UCSD-AML1 (cell line): ENCODE results near the gene CDC20B.
A peak's percentile ranks its signal among the peaks of the same experiment; 100 is the strongest.
"Not testable (repeated sequence)": the region's sequence is repeated elsewhere in the genome, so short reads cannot be mapped to it uniquely, and the experiment has no call there.

Source experiments
- DNase-seq: peaks from one replicate; lab custom pipeline; 2025; ENCODE audit not compliant: unreplicated experiment; lab: John Stamatoyannopoulos, UW

The CDC20B gene

DNA sequence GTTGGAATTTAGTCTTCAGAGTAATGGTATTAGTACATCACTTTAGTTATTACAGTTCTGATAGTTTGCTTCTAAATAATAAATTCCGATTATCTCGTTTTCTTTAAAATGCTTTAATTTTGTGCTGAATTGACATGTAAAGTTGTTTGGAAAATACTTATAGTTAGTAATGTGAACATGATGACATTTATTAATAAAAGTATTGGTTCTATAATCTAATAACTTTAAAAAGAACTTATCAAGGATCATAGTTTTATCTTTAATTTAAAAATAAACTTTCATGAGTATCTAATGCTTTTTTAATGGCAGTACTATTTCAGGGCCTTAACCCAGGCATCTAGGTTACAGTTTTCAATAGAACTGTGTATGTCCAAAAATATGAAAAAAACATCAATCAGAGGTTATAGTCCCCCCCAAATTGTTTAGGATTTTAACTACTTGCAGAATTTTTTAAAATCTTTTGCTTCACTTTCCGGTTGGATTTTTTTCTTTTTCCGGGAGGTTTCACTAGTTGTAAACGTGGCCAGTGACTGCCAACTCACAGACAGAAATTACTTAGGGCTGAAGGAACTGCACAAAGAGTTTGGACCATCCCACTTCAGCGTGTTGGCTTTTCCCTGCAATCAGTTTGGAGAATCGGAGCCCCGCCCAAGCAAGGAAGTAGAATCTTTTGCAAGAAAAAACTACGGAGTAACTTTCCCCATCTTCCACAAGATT lies 12.3 kb downstream of the CDC20B start:
- DNase-seq: no peak

DNA sequence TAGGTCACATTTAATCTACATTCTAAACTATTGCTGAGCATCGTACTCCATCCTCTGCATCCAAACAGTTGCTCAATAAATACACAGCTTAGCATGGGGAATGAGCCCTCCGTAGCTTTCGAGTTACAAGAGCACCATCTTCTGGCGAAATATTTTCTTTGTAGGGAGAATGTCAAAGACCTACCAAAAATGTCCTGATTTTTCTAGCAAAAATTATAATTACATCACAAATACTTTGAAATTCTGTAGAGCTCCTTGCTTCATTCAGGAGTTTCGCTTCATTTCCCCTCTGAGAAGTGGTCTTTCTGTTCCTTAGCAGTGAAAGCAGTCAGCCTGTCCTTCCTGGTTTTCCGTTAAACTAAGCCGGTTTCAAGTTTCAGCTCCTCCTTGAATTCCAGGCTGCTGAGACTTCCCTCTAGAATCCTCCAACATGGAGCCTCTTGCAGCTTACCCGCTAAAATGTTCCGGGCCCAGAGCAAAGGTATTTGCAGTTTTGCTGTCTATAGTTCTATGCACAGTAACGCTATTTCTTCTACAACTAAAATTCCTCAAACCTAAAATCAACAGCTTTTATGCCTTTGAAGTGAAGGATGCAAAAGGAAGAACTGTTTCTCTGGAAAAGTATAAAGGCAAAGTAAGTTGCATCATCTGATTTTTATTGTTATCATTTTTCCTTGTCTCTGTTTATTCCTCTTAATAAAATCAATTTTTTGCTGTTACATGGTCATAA lies 13.0 kb downstream of the CDC20B start, which contains the start of gene GPX8:
GPX8 (plus strand) TSS at position 409 of the 730 bp plus-strand sequence; CDS start at position 431, 22 bp downstream.
- no peak for DNase-seq

GRCh38 chr5:55154873-55155272 lies 18.1 kb downstream of the CDC20B start:
- no peak for DNase-seq

DNA sequence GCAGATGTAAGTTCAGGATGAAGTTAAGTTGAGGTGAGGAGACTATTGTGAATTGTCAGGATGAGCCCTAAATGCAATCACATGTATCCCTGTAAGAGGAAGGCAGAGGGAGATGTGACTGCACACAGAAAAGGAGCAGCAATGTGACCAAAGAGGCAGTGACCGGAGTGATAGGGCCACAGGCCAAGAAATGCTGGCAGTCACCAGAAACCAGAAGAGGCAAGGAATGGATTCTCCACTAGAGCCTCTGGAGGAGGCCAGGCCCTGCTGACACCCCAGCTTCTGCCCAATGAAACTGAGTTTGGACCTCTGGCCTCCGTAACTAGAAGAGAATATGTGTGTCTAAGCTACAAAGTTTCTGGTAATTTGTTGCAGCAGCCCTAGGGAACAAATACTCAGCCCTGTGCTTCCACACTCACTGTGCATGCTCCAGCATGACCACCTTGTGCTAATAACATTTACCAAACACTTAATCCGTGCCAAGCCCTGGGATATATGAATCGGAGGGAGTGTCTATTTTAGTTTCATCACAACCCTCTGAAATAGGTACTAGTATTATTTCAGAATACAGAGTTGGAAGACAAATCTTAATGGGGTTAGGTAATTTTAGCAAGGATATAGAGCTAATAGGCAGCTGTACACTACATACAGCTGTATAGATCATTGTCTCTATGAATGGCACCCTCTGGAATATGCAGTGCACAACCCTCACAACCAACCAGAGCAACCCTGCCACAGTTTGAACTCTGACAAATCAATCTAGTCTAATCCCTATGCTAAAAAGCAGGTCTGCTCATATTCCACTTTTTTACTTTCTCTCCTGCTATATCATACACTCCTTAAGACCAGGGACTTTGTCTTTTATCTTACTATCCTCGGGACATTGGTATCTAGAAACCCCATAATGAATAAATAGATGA lies 20.8 kb downstream of the CDC20B start:
- no peak for DNase-seq

DNA sequence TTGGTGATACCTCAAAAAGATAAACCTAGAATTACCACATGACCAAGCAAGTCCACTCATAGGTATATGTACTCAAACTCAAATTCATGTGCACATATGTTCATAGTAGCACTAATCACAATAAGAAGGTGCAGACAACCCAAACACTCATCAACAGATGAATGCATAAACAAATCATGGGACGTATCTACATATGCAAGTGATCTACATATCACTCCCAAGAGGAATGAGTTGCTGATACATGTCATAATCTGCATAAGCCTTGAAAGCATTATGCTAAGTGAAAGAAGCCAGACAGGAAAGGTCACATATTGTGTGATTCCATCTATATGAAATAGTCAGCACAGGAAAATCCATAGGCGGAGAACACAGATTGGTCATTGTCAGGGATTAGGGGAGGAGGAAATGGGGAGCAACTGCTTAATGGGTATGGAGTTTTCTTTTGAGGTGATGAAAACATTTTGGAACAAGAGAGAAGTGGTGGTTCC lies 23.6 kb downstream of the CDC20B start:
- DNase-seq: no peak

DNA sequence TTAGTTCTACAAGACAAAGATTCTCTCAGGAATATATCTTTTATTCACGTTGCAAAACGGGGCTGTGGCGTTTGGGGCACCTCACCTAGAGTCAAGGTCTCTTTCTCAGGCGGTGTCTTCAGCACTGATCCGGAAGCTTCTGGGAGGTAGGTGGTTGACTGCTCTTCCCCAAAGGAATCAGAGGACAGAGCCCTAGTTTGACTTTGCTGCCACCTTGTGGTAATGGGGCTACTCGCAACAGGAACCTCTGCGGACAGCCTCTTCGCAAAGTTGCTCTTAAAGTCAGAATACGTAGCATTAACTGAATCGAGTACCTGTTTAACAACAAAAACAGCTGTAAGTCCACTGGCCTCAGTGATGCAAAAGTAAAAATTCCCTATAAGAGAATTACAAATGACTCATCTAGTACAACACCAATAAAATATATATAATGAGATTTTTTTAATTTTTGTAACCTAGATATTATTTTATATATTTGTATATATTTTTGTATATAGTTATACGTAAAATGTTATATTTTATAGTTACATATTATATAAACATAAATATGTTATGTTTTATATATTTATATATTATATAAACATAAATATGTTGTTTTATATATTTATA lies 26.3 kb downstream of the CDC20B start:
- DNase-seq: peak; percentile 71

DNA sequence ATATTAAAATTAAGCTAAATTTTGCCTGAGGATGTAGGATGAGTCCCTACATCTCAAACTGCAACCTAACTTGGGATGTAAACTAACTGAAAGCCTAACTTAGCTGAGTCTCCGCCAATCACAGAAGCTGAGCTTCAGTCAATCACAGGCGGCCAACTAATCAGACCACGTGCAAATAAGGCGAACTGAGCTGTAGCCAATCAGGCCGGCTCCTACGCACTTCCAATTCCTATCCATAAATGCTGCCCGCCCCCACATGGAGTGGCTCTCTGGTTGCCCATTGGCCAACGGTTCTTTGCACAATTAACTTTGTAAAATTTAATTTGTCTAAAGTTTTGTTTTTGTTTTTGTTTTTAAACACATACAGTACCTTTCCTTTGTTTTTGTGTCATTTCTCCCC lies 26.9 kb downstream of the CDC20B start:
- no peak for DNase-seq

- DNase-seq: no peak
Observed at GRCh38 chr5:55143624-55144023, 29.4 kb downstream of the CDC20B start.

DNA sequence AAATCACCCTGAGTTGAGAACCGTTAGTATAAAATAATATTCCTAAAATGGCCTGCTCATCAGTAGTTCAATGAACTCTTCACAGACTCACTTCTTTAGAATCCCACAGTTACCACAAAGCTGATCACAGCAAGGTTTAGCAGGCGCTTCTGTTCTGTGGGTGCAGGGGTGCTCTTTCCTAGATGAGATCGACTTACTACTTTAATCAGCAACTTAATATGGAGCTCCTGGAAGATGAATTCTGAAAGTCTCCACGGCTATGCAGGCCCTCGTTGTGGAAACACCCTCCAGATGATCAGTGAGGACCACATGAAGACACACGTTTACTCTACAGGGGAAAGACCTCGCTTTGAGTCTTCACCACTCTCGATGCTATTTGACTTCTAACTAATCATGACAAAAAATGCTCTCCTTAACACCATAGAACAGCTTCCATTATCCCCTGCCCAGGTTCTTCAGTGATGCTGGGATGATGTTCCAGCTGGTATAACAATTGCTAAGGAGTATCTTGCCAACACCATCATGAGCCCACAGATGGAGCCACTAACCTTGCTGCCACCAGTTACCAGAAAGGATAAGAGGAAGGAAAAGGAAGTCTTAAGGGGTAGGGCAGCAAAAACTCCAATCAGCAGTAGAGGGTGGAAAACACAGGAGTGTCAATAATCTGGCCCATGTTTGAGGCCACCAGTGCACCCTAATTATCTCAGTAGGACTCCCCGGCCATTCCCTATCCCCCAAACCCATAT lies 30.9 kb downstream of the CDC20B start:
- no peak for DNase-seq

DNA sequence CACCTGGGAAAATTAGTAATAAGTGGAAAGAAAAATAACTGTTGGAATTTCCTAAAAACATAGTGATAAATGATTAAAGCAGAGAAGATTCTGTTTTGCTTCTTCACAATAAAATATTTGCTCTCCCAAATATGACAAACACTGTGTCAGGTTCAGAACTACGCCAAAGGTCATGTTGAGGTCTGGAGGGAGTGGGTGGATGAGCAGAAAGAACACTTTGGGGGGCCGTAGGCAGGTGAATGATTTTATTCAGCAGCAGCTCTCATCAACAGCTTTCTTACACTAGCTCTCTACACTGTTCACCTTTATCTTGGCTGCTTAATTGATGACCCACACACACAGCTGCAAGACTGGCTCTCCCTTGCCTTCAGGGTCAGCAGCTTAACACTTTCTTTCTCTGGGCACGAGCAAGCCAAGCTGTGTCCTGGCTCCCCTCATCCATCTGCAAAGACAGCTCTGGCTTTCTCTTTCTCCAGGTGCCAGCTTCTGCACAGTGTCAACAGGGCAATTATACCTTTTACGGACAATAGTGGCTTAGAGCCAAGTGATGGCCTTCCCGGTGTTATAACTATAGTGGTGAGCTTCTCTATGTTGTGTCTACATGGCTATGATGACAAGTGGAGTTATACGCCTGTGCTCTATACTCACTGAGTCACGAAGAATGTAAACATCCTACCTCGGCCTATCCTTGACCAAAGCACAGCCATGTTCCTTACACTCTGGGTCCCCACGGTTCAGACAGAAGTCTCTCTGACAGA lies 31.9 kb downstream of the CDC20B start:
- no peak for DNase-seq

DNA sequence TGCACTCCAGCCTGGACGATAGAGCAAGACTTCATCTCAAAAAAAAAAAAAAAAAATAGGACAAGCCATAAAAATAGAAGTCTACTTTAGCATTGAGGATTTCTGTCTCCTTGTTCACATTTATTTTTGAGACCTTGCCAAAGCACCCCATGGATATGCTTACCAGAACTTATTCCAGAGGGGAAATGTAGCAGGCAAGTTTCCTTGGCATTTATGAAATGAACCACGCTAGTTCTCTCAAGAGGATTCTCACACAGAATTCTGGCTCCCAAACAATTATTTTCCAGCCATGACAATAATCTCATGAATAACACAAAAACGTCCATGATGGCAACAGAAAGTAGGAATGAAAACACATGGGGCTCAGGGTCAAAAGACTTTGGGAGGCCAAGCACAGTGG lies 36.5 kb downstream of the CDC20B start:
- no peak for DNase-seq

DNA sequence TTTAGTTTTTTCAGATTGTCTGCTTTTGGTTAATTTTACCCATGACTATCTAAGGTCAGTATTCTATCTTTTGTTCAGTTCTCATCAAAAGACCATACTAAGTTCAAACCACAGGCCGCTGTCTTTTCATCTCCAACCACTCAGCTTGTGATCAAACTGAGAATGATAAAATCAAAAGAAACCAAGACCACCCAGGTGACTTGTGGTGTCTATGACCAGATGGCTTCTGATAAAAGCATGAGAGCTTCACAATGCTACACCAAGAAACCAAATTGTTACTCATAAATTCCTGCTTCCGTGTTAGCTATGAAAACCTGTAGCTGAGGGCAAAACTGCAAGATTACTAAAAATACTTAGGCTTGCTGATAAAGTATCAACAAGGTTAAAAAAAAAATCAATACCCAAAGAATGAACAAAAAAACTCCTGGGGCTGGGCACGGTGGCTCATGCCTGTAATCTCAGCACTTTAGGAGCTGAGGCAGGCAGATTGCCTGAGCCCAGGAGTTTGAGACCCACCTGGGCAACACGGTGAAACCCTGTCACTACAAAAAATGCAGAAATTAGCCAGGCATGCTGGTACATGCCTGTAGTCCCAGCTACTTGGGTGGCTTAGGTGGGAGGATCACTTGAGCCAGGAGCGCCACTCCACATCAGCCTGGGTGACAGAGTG lies 38.8 kb downstream of the CDC20B start:
- no peak for DNase-seq

- no peak for DNase-seq
Observed at GRCh38 chr5:55123365-55123764, 49.6 kb downstream of the CDC20B start.

DNA sequence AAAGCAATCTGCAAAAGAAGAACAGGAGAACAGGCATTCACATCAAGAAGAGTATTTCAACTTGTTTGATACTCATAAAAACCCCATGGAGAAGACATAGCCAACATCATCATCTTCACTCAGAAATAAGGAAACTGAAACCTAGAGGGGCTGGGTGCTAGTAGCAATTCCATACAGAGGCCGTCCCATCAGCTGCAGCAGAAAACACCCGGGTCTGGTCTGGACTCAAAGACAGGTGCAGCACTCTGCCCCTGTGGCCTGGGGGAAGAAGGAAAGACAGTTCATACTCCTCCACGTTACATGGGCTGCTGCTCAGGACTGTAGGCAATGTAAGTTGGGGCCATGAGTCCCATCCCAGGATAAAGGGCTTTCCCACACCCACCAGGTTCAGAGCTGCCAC lies 58.9 kb downstream of the CDC20B start:
- DNase-seq: no peak

GRCh38 chr5:55113327-55113726 lies 59.6 kb downstream of the CDC20B start:
- no peak for DNase-seq

GRCh38 chr5:55110217-55110616 lies 62.8 kb downstream of the CDC20B start:
- DNase-seq: no peak

GRCh38 chr5:55108661-55109060 lies 64.3 kb downstream of the CDC20B start:
- no peak for DNase-seq

DNA sequence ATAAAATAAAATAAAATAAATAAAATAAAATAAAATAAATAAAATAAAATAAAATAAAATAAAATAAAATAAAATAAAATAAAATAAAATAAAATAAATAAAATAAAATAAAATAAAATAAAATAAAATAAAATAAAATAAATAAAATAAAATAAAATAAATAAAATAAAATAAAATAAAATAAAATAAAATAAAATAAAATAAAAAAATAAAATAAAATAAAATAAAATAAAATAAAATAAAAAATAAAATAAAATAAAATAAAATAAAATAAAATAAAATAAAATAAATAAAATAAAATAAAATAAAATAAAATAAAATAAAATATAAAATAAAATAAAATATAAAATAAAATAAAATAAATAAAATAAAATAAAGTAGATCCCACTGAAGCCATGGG lies 67.0 kb downstream of the CDC20B start:
- not testable (repeated sequence) for DNase-seq
